H1 (cell line): ENCODE measurements around the gene CST9L. TPM values are rescaled to one million over a fixed set of nuclear protein-coding genes. Genes with fewer than 3 reads are reported as not detected.

Experiments used
- CTCF ChIA-PET: fragments of 300-600 bp; sonication (Branson Sonifier 250); formaldehyde crosslinking; loops from one replicate; lab custom pipeline; 2021; ENCODE audit not compliant: partially characterized antibody; lab: Charles Lee
- POLR2A ChIA-PET: fragments of 300-600 bp; sonication (Branson Sonifier 250); formaldehyde crosslinking; loops from one replicate; lab custom pipeline; 2021; ENCODE audit warnings: inconsistent platforms; ENCODE audit not compliant: partially characterized antibody; lab: Charles Lee
- DNase-seq, 2 experiments: peaks; one replicate each; pipeline versions ENCODE4 v3.0.0 to v3.0.0-alpha.2; 2010 to 2022; ENCODE audit warnings: low spot score in 2 of 2, low read depth in 1 of 2, mixed read lengths in 1 of 2
- FAIRE-seq: peaks from 2 replicates; lab custom pipeline; 2011; peaks lifted over from hg19 to GRCh38; lab: Jason Lieb, UNC
- H2AFZ ChIP-seq: 2 replicates; pipeline ENCODE4 v1.8.1; 2012; ENCODE audit warnings: low read length, inconsistent platforms
- H2AK5ac ChIP-seq: 2 replicates; pipeline ENCODE4 v1.6.1; 2013; ENCODE audit warnings: low read depth, low read length
- H2BK120ac ChIP-seq: replicated peaks from 2 replicates; pipeline ENCODE3; 2013; ENCODE audit warnings: low read depth, low read length, inconsistent platforms
- H2BK12ac ChIP-seq: 2 replicates; pipeline ENCODE4 v1.6.1; 2013; ENCODE audit warnings: low read depth, low read length
- H2BK15ac ChIP-seq: 2 replicates; pipeline ENCODE4 v1.6.1; 2013; ENCODE audit warnings: low read length
- H2BK20ac ChIP-seq: 2 replicates; pipeline ENCODE4 v1.6.1; 2013; ENCODE audit warnings: low read length
- H2BK5ac ChIP-seq: 2 replicates; pipeline ENCODE4 v1.6.1; 2013; ENCODE audit warnings: low read depth, low read length
- H3K14ac ChIP-seq: 2 replicates; pipeline ENCODE4 v1.6.1; 2013; ENCODE audit warnings: inconsistent platforms; ENCODE audit not compliant: insufficient read length
- H3K18ac ChIP-seq: 2 replicates; pipeline ENCODE4 v1.6.1; 2013; ENCODE audit warnings: low read length; ENCODE audit errors: extremely low read depth
- H3K23ac ChIP-seq: 2 replicates; pipeline ENCODE4 v1.6.1; 2013; ENCODE audit warnings: inconsistent platforms; ENCODE audit not compliant: insufficient read length
- H3K23me2 ChIP-seq: 2 replicates; pipeline ENCODE4 v1.6.1; 2013; ENCODE audit warnings: low read depth, low read length
- H3K27ac ChIP-seq: 2 replicates; pipeline ENCODE4 v1.6.1; 2011; ENCODE audit warnings: low read depth, low read length, inconsistent platforms
- H3K27me3 ChIP-seq, 4 experiments: replicated peaks in 1 of 4; 1 replicate in 1 of 4; 2 replicates in 3 of 4; pipeline versions ENCODE4 v1.6.1 to v1.8.1; 2011 to 2013; ENCODE audit warnings: low read length in 3 of 4, mild to moderate bottlenecking in 3 of 4, inconsistent platforms in 2 of 4, mixed read lengths in 2 of 4, moderate library complexity in 1 of 4; ENCODE audit not compliant: control insufficient read depth in 3 of 4, insufficient read depth in 3 of 4; ENCODE audit errors: extremely low read depth in 1 of 4
- H3K36me3 ChIP-seq, 4 experiments: 2 replicates each; pipeline versions ENCODE4 v1.6.1 to v1.8.1; 2011 to 2013; ENCODE audit warnings: mild to moderate bottlenecking in 4 of 4, low read length in 3 of 4, moderate library complexity in 2 of 4, control low read depth in 1 of 4, inconsistent platforms in 1 of 4; ENCODE audit not compliant: insufficient read depth in 4 of 4, control insufficient read depth in 2 of 4
- H3K4ac ChIP-seq: replicated peaks from 2 replicates; pipeline ENCODE3; 2013; ENCODE audit warnings: low read length, low read depth, mixed read lengths, inconsistent platforms; ENCODE audit not compliant: insufficient read length
- H3K4me1 ChIP-seq, 4 experiments: replicated peaks in 1 of 4; 1 replicate in 1 of 4; 2 replicates in 3 of 4; pipeline versions ENCODE4 v1.6.1 to v1.8.1; 2011 to 2013; ENCODE audit warnings: low read length in 3 of 4, inconsistent platforms in 2 of 4, mixed read lengths in 1 of 4; ENCODE audit not compliant: insufficient read depth in 4 of 4, control insufficient read depth in 3 of 4
- H3K4me2 ChIP-seq, 2 experiments: 2 replicates each; pipeline versions ENCODE4 v1.6.1 to v1.8.1; 2011 to 2013; ENCODE audit warnings: low read depth in 2 of 2, low read length in 2 of 2, control low read depth in 1 of 2, inconsistent platforms in 1 of 2, mild to moderate bottlenecking in 1 of 2; ENCODE audit not compliant: insufficient read depth in 1 of 2
- H3K4me3 ChIP-seq, 4 experiments: fragments of 200-600, 300-600 bp in 1 of 4; sonication (generic), shearing (Covaris generic), sonication (Bioruptor Twin) in 1 of 4; 2 replicates each; pipeline versions ENCODE4 v1.5.1 to v1.8.1; 2011 to 2016; ENCODE audit warnings: low read length in 4 of 4, low read depth in 3 of 4, control low read depth in 2 of 4, inconsistent platforms in 2 of 4, mild to moderate bottlenecking in 2 of 4, mixed read lengths in 1 of 4, moderate library complexity in 1 of 4; ENCODE audit not compliant: insufficient read depth in 2 of 4; ENCODE audit errors: extremely low read depth in 1 of 4
- H3K56ac ChIP-seq: replicated peaks from 2 replicates; pipeline ENCODE3; 2013; ENCODE audit warnings: low read depth, mild to moderate bottlenecking, mixed read lengths, low read length, inconsistent platforms; ENCODE audit not compliant: insufficient read length
- H3K79me1 ChIP-seq: 2 replicates; pipeline ENCODE4 v1.6.1; 2013; ENCODE audit warnings: low read depth, low read length, control low read depth
- H3K79me2 ChIP-seq, 2 experiments: 2 replicates each; pipeline versions ENCODE4 v1.6.1 to v1.8.1; 2012 to 2013; ENCODE audit warnings: low read length in 2 of 2, mild to moderate bottlenecking in 2 of 2, inconsistent platforms in 1 of 2; ENCODE audit not compliant: insufficient read depth in 2 of 2, control insufficient read depth in 1 of 2
- H3K9ac ChIP-seq, 4 experiments: replicated peaks in 1 of 4; 1 replicate in 1 of 4; 2 replicates in 3 of 4; pipeline versions ENCODE4 v1.6.1 to v1.8.1; 2011 to 2013; ENCODE audit warnings: low read depth in 3 of 4, low read length in 3 of 4, control low read depth in 2 of 4, mild to moderate bottlenecking in 2 of 4, moderate library complexity in 2 of 4, inconsistent platforms in 1 of 4; ENCODE audit errors: extremely low read depth in 1 of 4
- H3K9me3 ChIP-seq, 2 experiments: 2 replicates each; pipeline versions ENCODE4 v1.6.1 to v1.8.1; 2012 to 2013; ENCODE audit warnings: mild to moderate bottlenecking in 2 of 2, moderate library complexity in 2 of 2, control low read depth in 1 of 2, inconsistent platforms in 1 of 2, low read depth in 1 of 2, low read length in 1 of 2, mixed read lengths in 1 of 2; ENCODE audit not compliant: insufficient read depth in 2 of 2
- H4K20me1 ChIP-seq, 2 experiments: replicated peaks in 1 of 2; 2 replicates each; pipeline versions ENCODE3 to v1.8.1; 2011 to 2013; ENCODE audit warnings: inconsistent platforms in 2 of 2, low read length in 2 of 2, mild to moderate bottlenecking in 1 of 2; ENCODE audit not compliant: insufficient read depth in 2 of 2, control insufficient read depth in 1 of 2
- H4K5ac ChIP-seq: 2 replicates; pipeline ENCODE4 v1.6.1; 2013; ENCODE audit warnings: low read length, low read depth, mixed read lengths, inconsistent platforms; ENCODE audit not compliant: insufficient read length
- H4K8ac ChIP-seq: 2 replicates; pipeline ENCODE4 v1.8.0; 2013; ENCODE audit warnings: mild to moderate bottlenecking, moderate library complexity, low read length, inconsistent platforms; ENCODE audit not compliant: insufficient read depth; ENCODE audit errors: extremely low read depth
- H4K91ac ChIP-seq: replicated peaks from 2 replicates; pipeline ENCODE3; 2013; ENCODE audit warnings: low read length, mixed read lengths, inconsistent platforms; ENCODE audit not compliant: insufficient read length
- BRCA1 ChIP-seq: IDR thresholded peaks from 2 replicates; pipeline ENCODE4 v1.6.1; 2012; ENCODE audit warnings: low read depth, low read length, improper control_type of control experiment
- CBX8 ChIP-seq: fragments of 300-800, 300-1000 bp; sonication (generic); IDR thresholded peaks from 2 replicates; pipeline ENCODE4 v1.7.1; 2016; ENCODE audit warnings: low read depth, low read length, borderline replicate concordance
- CHD2 ChIP-seq: IDR thresholded peaks from 2 replicates; pipeline ENCODE4 v1.6.1; 2012; ENCODE audit warnings: low read length, improper control_type of control experiment
- EP300 ChIP-seq, 2 experiments: IDR thresholded peaks; 1 replicate in 1 of 2; 2 replicates in 1 of 2; pipeline ENCODE4 v1.6.1; 2011 to 2012; ENCODE audit warnings: low read depth in 2 of 2, low read length in 2 of 2, mild to moderate bottlenecking in 2 of 2, borderline replicate concordance in 1 of 2, inconsistent platforms in 1 of 2, moderate library complexity in 1 of 2
- MAFK ChIP-seq: IDR thresholded peaks from 2 replicates; pipeline ENCODE4 v1.6.1; 2012; ENCODE audit warnings: low read depth, mild to moderate bottlenecking, improper control_type of control experiment, low read length
- MAX ChIP-seq: IDR thresholded peaks from 2 replicates; pipeline ENCODE4 v1.6.1; 2012; ENCODE audit warnings: inconsistent platforms
- RAD21 ChIP-seq, 2 experiments: IDR thresholded peaks in 1 of 2; conservative IDR thresholded peaks in 1 of 2; 2 replicates each; pipeline ENCODE4 v1.6.1; 2011; ENCODE audit warnings: low read depth in 2 of 2, low read length in 2 of 2, improper control_type of control experiment in 1 of 2, inconsistent platforms in 1 of 2, mild to moderate bottlenecking in 1 of 2, moderate library complexity in 1 of 2
- RBBP5 ChIP-seq: IDR thresholded peaks from 2 replicates; pipeline ENCODE4 v1.7.1; 2012; ENCODE audit warnings: low read depth, mild to moderate bottlenecking, inconsistent platforms, low read length, moderate library complexity, borderline replicate concordance
- SAP30 ChIP-seq: fragments of 300-600 bp; sonication (generic); IDR thresholded peaks from 2 replicates; pipeline ENCODE4 v1.7.1; 2012; ENCODE audit warnings: low read length, moderate library complexity, mild to moderate bottlenecking, inconsistent platforms; ENCODE audit not compliant: insufficient read depth, insufficient replicate concordance
- SIN3A ChIP-seq, 2 experiments: IDR thresholded peaks in 1 of 2; conservative IDR thresholded peaks in 1 of 2; 2 replicates each; pipeline ENCODE4 v1.6.1; 2011 to 2012; ENCODE audit warnings: low read length in 2 of 2, improper control_type of control experiment in 1 of 2, low read depth in 1 of 2, mild to moderate bottlenecking in 1 of 2
- TBP ChIP-seq: IDR thresholded peaks from 2 replicates; pipeline ENCODE4 v1.6.1; 2011; ENCODE audit warnings: low read depth, low read length, improper control_type of control experiment
- WGBS, 2 experiments: shearing (Covaris generic) in 1 of 2; methylation state at CpG; one replicate each; pipeline versions ENCODE4 v1.1.6 to v1.1.7; 2013 to 2015; ENCODE audit warnings: low lambda C conversion rate in 2 of 2, mixed read lengths in 2 of 2, inconsistent platforms in 1 of 2, low coverage in 1 of 2, missing lambda C conversion rate in 1 of 2; ENCODE audit not compliant: insufficient replicate concordance in 2 of 2, insufficient coverage in 1 of 2, insufficient read length in 1 of 2; ENCODE audit errors: extremely low coverage in 1 of 2, missing lambda C conversion rate in 1 of 2; 5-methylcytosine and 5-hydroxymethylcytosine counted together
- polyA plus RNA-seq, 7 experiments: library from polyadenylated mRNA; depleted of rRNA in 3 of 7; stranded (reverse) in 5 of 7; unstranded in 2 of 7; fragments of >200 nt in 5 of 7; fragments of 200-250 nt in 2 of 7; gene quantifications; 1 replicate in 5 of 7; 2 replicates in 1 of 7; 4 replicates in 1 of 7; pipeline versions ENCODE4 v1.2.1 to v1.2.3, GENCODE V29; 2011 to 2013; ENCODE audit warnings: missing spikeins in 2 of 7, mixed read lengths in 2 of 7
- total RNA-seq: library from RNA; stranded (reverse); fragmentation: NEBNext Ultra II Directional; extraction: Animal tissue kit (Norgen Biotek cat#: 25700); gene quantifications from 2 replicates; pipeline ENCODE4 v1.2.1, GENCODE V29; 2021

Gene CST9L
- total and polyA plus RNA-seq, 2 of the 8 experiments (the other 6 are each of a cell fraction or from before 2014, with no cell fraction given): not detected

GRCh38 chr20:23612396-23612795 is 44.1 kb upstream of the CST9L start:
- Histone ChIP-seq H3K56ac (no peak overlapping the region), H3K4me1 (peaks cover 0 to 7% (median 2%) of the 10 kb centered on the region in 4 experiments; a peak in 3 of 7 replicates), H3K79me1 (no peaks in the 10 kb centered on the region), H2BK120ac (no peak overlapping the region), H3K79me2 (no peaks in the 10 kb centered on the region), H4K91ac (no peak overlapping the region), H2BK15ac (no peak overlapping the region), H3K23me2 (peaks cover 1% of the 10 kb centered on the region; the same call in 1 of the 2 replicates), H4K20me1 (no peaks in the 10 kb centered on the region), H3K9me3 (no peaks in the 10 kb centered on the region), H3K4me2 (no peak overlapping the region), H4K8ac (no peak overlapping the region), H4K5ac (no peak overlapping the region), H2AK5ac (no peak overlapping the region), H3K27ac (no peak overlapping the region), H3K4ac (no peak overlapping the region), H3K23ac (no peak overlapping the region), H3K36me3 (no peaks in the 10 kb centered on the region), H3K4me3 (no peak overlapping the region), H2BK12ac (no peak overlapping the region), H3K18ac (no peak overlapping the region), H3K27me3 (no peaks in the 10 kb centered on the region; a peak in 1 of 7 replicates), H2AFZ (no peak overlapping the region), H2BK5ac (no peak overlapping the region), H3K14ac (no peak overlapping the region), H2BK20ac (no peak overlapping the region), H3K9ac (no peak overlapping the region)
- no peak for FAIRE-seq
- WGBS, 2 experiments: 79% methylated on average over 2 of the region's 2 CpGs; no CpG with 5 or more reads in 1 of the 2 experiments
- CTCF ChIA-PET: interaction anchor here (0.7 to 18.5 kb wide), 3 partner anchors 8 to 168 kb away, joined by 3 to 328 read pairs (median 3); partner anchors contain the start of genes CST11 and CSTL1
- no peak for DNase-seq
- POLR2A ChIA-PET: no interaction called here
- TF ChIP-seq MAFK: no peak
- no peak for TF ChIP-seq SIN3A (conservative IDR thresholded peaks at IDR 0.05 in 1 of 2, IDR thresholded peaks at IDR 0.05 in 1 of 2; ENCODE audit: low read depth in 1 of 2, low read length in 2 of 2)
- no peak for TF ChIP-seq CHD2
- TF ChIP-seq MAX: no peak
- TF ChIP-seq CBX8: no peak
- no peak for TF ChIP-seq EP300 (IDR thresholded peaks at IDR 0.05; ENCODE audit: borderline replicate concordance in 1 of 2, low read depth in 2 of 2, low read length in 2 of 2)
- TF ChIP-seq BRCA1: no peak
- TF ChIP-seq RAD21 (IDR thresholded peaks at IDR 0.05 in 1 of 2, conservative IDR thresholded peaks at IDR 0.05 in 1 of 2; ENCODE audit: low read depth in 2 of 2, low read length in 2 of 2): no peak
- no peak for TF ChIP-seq RBBP5
- no peak for TF ChIP-seq SAP30
- TF ChIP-seq TBP: no peak
